ENCODE measurements around the gene NRXN3.

NRXN3 gene

GRCh38 chr14:79144896-79145295 lies 974.7 kb downstream of the NRXN3 start:
- no peak for DNase-seq (ENCODE audit: low read depth)

DNA sequence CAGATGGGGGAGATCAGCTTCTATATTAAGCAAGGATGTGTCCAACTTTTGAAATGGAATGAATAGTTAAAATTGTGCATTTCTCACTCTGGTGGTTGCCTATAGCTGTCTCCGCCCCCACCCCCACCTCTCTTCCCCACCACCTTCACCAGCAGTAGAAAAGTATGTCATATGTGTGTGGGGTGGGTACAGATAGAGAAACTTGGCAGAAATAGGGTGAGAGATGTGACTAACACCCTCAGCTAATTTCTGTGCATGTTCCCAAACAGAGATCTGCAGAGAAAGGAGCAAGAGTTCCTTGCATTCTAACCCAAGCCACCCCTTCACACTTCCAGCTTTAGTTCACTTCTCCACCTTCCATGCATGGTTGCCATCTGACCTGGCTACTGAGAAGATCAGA lies 980.1 kb downstream of the NRXN3 start:
- DNase-seq (ENCODE audit: low read depth), result no peak

DNA sequence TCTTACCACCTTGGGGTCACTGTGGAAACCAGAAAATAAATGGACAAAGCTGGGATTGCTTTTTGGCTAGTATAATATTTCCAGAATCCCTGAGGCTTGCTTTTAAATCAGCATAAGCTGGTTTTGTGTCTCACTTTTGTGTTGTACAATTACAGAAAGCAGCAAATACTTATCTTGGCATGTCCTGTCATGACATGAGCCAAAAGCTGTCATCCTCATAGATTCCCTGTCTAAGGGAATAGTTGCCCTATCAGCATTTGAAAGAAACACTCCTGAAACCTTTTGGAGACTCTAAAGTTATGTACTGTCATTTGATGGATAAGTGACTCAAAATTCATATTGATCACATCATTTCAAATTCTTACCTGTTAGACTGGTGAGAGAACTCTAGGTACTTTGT lies 987.2 kb downstream of the NRXN3 start:
- DNase-seq (ENCODE audit: low read depth), result no peak

- no peak for DNase-seq (ENCODE audit: low read depth)
These were observed 991.4 kb downstream of the NRXN3 start for GRCh38 chr14:79161571-79161970.

- no peak for DNase-seq (ENCODE audit: low read depth)
These were observed 992.7 kb downstream of the NRXN3 start for GRCh38 chr14:79162833-79163232.

DNA sequence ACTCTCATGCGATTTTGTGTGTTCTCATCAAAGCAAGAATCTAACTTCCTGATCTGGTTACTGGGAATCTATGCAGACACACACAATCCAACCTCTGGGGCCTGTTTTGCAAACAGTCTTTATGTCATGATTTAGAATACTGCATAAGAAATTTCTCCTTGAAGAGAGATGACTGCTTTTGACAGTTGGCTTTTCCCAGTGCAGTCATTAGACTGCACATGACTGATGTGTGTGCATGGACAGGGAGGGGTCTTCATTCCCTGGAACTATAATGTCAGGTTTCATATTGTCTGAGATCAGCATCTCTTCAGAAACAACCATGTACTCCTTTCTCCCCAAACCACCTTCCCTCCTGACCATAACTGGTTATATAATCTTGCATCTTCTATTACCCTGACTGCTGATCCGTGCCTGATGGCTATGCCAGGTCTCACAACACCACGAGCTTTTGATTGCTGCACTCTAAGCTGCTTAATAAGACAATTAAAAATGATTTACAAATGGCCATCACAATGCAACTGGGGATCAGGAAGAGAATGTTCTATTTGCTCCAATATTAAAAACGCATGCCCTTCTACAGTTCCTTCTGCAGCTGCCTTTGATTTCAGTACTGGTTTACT lies 995.4 kb downstream of the NRXN3 start:
- no peak for DNase-seq (ENCODE audit: low read depth)

DNA sequence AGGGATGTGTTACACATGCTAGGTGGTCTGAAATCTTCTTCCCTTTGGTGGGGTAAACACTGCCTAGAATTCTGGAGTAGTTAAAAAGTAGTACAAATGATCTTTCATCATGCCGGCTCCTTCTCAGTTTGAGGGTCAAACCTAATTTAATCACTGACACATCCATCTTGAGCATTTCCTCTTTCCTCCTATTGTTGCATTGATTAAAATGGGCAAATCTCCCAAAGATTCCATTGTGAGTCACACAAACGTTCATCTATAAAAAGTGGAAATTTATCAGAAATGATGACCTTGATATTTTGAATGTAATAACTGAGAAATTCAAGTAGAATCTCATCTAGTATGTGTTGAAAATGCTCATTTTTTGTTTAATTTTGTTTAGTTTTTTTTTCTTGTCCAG lies 996.0 kb downstream of the NRXN3 start:
- DNase-seq (ENCODE audit: low read depth), result no peak

GRCh38 chr14:79167957-79168356 lies 997.8 kb downstream of the NRXN3 start:
- no peak for DNase-seq (ENCODE audit: low read depth)

DNA sequence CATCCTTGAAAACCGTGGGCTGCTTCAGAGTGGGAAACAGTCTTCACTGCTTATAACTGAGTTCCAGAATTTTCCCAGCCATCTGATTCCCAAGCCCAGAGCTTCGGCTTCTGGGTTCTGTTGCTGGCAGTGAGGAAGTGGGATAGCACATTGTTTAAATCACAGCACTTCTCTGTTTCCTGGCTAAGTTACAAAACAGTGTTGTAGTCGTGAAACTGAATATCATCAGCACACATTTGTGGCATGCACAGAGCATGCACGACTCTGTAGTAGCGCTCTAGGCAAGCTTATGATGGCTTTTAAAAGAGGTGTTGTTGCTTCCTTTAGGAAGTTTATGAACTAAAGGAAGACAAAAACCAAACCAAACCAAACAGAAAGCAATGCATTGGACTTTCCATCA lies 1005.5 kb downstream of the NRXN3 start:
- DNase-seq (ENCODE audit: low read depth), result no peak

GRCh38 chr14:79177106-79177505 lies 1006.9 kb downstream of the NRXN3 start:
- no peak for DNase-seq (ENCODE audit: low read depth)

- no peak for DNase-seq (ENCODE audit: low read depth)
These were observed 1008.5 kb downstream of the NRXN3 start for GRCh38 chr14:79178719-79179118.

- DNase-seq (ENCODE audit: low read depth), result no peak
These were observed 1009.8 kb downstream of the NRXN3 start for GRCh38 chr14:79179985-79180384.

DNA sequence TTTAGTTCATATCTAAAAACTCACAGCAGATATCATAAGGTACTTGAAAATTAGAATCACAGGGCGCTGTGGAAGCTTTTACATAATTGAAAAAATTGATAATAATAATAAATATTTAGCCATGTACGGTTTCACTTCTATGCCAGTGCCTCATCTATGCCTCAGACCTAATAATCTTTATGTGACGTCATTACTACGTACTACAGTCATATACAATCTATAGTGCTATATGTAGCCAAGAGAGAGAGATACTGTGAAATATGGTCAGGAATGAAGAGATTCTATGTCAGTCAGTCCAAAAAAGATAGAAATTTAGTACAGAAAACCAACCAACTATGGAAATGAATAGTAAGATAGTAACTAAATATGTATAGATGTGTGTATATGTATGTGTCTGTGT lies 1010.5 kb downstream of the NRXN3 start:
- DNase-seq (ENCODE audit: low read depth), result no peak

GRCh38 chr14:79186523-79186922 lies 1016.4 kb downstream of the NRXN3 start:
- no peak for DNase-seq (ENCODE audit: low read depth)

GRCh38 chr14:79193689-79194477 lies 1023.7 kb downstream of the NRXN3 start:
- DNase-seq (ENCODE audit: low read depth), result no peak

DNA sequence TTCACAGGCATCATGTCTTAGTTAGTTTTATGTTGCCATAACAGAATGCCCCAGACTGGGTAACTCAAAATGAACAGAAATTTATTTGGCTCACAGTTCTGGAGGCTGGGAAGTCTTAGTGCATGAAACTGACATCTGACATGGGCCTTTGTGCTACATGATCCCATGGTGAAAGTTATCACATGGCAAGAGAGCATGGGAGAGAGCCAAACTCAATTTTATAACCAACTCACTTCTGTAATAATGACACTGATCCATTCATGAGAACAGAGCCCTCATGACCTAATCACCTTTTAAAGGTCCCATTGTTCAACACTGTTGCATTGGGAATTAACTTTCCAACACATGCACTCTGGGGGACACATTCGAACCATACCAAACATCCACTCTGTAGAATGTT lies 1026.0 kb downstream of the NRXN3 start:
- no peak for DNase-seq (ENCODE audit: low read depth)

DNA sequence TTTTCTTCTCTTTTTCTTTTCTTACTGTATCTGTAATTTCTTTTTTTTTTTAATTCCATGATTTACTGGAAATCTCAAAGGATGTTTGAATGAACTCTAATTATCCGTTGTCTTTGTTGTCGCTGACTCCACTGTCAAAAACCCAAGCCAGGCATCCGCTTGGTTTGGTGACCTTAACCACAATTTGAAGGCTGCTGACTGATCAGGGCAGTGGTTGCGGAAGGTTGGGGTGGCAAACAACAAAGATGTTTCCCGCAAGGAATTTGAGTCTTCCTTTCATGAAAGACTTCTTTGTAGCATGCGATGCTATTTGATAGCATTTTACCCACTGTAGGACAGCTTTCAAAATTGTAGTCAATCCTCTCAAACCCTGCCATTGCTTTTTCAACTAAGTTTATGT lies 1027.3 kb downstream of the NRXN3 start:
- DNase-seq (ENCODE audit: low read depth), result no peak

DNA sequence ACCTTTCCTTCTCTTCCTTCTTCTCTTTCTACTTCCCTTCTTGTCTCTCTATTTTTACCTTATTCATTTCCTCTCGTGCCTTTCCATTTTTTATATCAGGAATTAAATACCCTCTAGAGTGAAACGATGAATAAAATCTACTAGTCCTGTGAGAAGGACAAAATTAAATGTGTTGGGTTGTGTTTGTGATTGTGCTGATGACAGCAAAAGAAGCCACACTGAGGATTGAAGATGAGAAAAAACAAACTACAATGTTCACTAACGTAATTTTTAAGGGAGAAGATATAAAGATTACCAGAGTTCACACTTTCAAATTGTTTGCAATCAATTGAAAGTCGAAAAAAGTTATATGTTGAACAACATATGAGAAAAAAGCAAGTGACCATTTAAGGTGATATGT lies 1029.0 kb downstream of the NRXN3 start:
- DNase-seq (ENCODE audit: low read depth), result no peak

DNA sequence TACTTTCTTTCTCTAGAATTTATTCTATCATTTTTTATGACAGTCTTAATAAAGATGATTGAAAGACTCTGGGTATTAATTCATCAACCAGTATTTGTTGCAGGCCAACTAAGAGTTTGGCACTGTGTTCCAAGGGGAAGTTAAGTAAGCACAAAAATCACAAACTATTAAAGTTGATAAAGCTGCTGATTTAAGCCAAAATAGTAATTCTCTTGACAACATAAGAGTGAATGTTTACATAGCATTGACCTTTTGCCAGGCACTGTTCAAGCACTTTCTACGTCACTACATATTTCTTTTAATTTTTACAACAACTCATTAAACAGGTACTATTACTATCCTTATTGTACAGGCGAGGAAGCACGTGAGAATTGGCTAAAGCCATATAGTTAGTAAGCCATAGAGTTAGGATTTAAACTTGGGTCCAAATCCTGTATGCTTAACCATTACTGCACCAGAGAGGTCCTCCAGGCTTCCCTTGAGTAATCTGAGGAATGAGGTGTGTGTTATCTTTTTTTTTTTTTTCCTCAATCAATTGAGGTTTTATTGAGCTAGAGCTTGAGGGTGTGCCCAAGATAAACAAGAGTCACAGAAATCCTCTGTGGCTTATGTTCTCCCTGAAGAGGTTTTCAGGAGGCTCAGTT lies 1031.5 kb downstream of the NRXN3 start:
- no peak for DNase-seq (ENCODE audit: low read depth)

DNA sequence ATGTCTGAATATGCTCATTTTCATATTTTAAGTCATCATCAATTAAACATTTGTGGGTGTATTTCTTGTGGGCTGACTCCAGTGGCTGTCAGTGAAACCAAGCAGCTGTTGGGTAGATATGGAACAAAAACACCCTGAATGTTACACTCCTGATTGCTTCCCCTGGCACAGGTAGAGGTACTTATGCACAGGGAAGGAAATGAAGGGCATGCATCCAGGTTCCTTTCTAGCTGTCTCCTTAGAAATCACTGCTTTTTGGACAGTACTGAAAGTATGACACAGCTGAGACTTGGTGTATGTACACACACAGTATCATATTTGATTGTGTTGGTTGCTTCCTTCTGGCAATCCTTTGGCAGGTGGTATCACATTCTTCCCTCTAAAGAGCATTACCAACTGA lies 1034.4 kb downstream of the NRXN3 start:
- DNase-seq (ENCODE audit: low read depth), result no peak

DNA sequence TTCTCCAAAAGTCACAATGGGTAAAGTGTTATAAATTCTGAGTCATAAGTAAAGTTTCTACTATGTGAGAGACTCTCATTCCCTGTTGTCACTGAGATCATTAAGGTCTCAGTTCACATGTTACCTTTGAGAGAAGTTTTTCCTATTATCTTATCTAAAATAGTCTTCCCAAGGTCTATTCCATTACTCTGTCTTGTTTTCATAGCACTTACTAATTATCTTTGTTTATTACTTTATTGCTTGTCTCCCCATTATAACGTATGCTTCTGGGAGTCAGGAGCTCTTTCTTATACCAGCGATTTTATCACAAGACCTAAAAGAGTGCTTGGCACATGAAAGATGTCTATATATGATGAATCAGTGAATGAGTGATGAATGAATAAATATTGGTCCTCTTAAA lies 1039.2 kb downstream of the NRXN3 start:
- DNase-seq (ENCODE audit: low read depth), result no peak

- DNase-seq (ENCODE audit: low read depth), result no peak
These were observed 1055.6 kb downstream of the NRXN3 start for GRCh38 chr14:79225815-79226214.

- no peak for DNase-seq (ENCODE audit: low read depth)
These were observed 1059.3 kb downstream of the NRXN3 start for GRCh38 chr14:79229383-79229909.

All from T-helper 22 cell (primary cell).